GM19351 (cell line): ENCODE results near the gene OR10H3.
"Not testable (repeated sequence)": the region's sequence is repeated elsewhere in the genome, so short reads cannot be mapped to it uniquely, and the experiment has no call there.

Source experiments
- ATAC-seq: cut with Tn5 transposase; IDR thresholded peaks from one replicate; pipeline ENCODE4 v1.9.1; 2021; ENCODE audit warnings: mild to moderate bottlenecking, moderate library complexity; ENCODE audit not compliant: unreplicated experiment

OR10H3 gene

GRCh38 chr19:15776991-15777970 is 39.5 kb downstream of the OR10H3 start:
- ATAC-seq: no peak

- no peak for ATAC-seq
Observed at GRCh38 chr19:15779756-15780476, 42.1 kb downstream of the OR10H3 start.

- ATAC-seq: no peak
Observed at GRCh38 chr19:15780610-15781418, 43.0 kb downstream of the OR10H3 start.

GRCh38 chr19:15781661-15782060 is 43.9 kb downstream of the OR10H3 start:
- ATAC-seq: no peak

GRCh38 chr19:15782211-15782610 is 44.4 kb downstream of the OR10H3 start:
- no peak for ATAC-seq

- not testable (repeated sequence) for ATAC-seq
Observed at GRCh38 chr19:15782896-15783295, 45.1 kb downstream of the OR10H3 start.

GRCh38 chr19:15787611-15788155 is 49.9 kb downstream of the OR10H3 start, which contains the start of gene OR10H5:
OR10H5 (plus strand) TSS chr19:15787661; CDS start chr19:15794049, 6,388 bp downstream.
- ATAC-seq: no peak

- no peak for ATAC-seq
Observed at GRCh38 chr19:15788594-15789270, 50.9 kb downstream of the OR10H3 start.

GRCh38 chr19:15790096-15790495 is 52.3 kb downstream of the OR10H3 start:
- ATAC-seq: no peak
